ENCODE measurements around the gene HDDC3. TPM values are rescaled to one million over a fixed set of nuclear protein-coding genes. Genes with fewer than 3 reads are reported as not detected.
A peak's percentile ranks its signal among the peaks of the same experiment; 100 is the strongest.

Gene HDDC3
- total and polyA plus RNA-seq, 4 experiments from 2014 or later: 27.4 to 38.7 (median 31.4) TPM

- H3K9me3 ChIP-seq (ENCODE audit: control insufficient read depth in 1 of 2, low read length in 2 of 2): no peaks in the 10 kb centered on the region
- Mint-ChIP-seq H3K4me1 (peaks cover 9 to 22% (median 14%) of the 10 kb centered on the region in 4 donors), H3K9me3 (peaks cover 0 to 6% (median 0%) of the 10 kb centered on the region in 8 donors), H3K27me3 (no peaks in the 10 kb centered on the region), H3K27ac (no peak overlapping the region), H3K36me3 (peaks cover 31 to 49% of the 10 kb centered on the region in 2 donors), H3K4me3 (no peak overlapping the region)
- H3K27ac ChIP-seq (ENCODE audit: low read depth, low read length): no peak overlapping the region
- peaks cover 51% of the 10 kb centered on the region for H3K36me3 ChIP-seq (ENCODE audit: insufficient read depth, low read length)
- no peaks in the 10 kb centered on the region for H3K27me3 ChIP-seq (ENCODE audit: insufficient read depth, low read length)
- ChIA-PET CTCF (ENCODE audit: partially characterized antibody) (no interaction called here), POLR2A (ENCODE audit: partially characterized antibody) (interaction anchor here (2.2 kb wide), 1 partner anchor 15 kb away, joined by 9 read pairs; the partner anchor contains the start of gene RCCD1)
- peaks cover 15% of the 10 kb centered on the region for H3K4me1 ChIP-seq (ENCODE audit: insufficient read depth, low read length)
- DNase-seq: no peak
- intact Hi-C loops (cut with micrococcal nuclease): loop anchor here (10.0 kb wide), 1 partner anchor 535 kb away; no protein-coding TSS in a partner anchor
- no peak overlapping the region for H3K4me3 ChIP-seq (ENCODE audit: low read length in 2 of 2)
Measured at GRCh38 chr15:90939756-90940155, 7.4 kb upstream of the HDDC3 start.

DNA sequence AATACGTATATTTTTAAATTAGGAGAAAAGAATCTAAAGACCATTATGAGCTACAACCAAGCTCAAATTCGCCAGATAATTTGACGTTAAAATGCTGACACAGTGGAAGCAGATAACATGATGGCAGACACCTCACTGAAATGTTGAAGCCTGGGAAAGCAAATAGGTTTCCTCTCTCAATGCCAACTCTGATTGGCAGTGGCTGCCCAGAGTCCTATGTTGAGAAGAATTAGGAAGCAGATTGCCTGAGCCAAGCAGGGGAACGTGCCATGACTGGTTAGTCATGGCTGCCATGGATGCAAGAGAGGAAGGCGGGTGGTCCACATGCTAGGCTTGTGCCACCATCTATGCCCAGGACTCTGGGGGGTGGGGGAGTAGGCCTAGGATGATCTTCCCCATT, 5.9 kb upstream of the HDDC3 start:
- Mint-ChIP-seq H3K4me3 (no peak overlapping the region), H3K36me3 (peaks cover 28 to 43% of the 10 kb centered on the region in 2 donors), H3K27me3 (no peaks in the 10 kb centered on the region), H3K9me3 (peaks cover 0 to 6% (median 0%) of the 10 kb centered on the region in 8 donors), H3K27ac (peak overlapping the region in 3 of 7 donors; percentile 25 to 64 (median 34)), H3K4me1 (peaks cover 14 to 33% (median 26%) of the 10 kb centered on the region in 4 donors)
- Histone ChIP-seq H3K36me3 (ENCODE audit: insufficient read depth, low read length) (peaks cover 39% of the 10 kb centered on the region), H3K27me3 (ENCODE audit: insufficient read depth, low read length) (no peaks in the 10 kb centered on the region), H3K27ac (ENCODE audit: low read depth, low read length) (no peak overlapping the region), H3K4me1 (ENCODE audit: insufficient read depth, low read length) (peaks cover 28% of the 10 kb centered on the region), H3K9me3 (ENCODE audit: control insufficient read depth in 1 of 2, low read length in 2 of 2) (no peaks in the 10 kb centered on the region), H3K4me3 (ENCODE audit: low read length in 2 of 2) (no peak overlapping the region)
- CTCF ChIA-PET (ENCODE audit: partially characterized antibody): no interaction called here
- intact Hi-C loops (cut with micrococcal nuclease): loop anchor here (10.0 kb wide), 1 partner anchor 537 kb away; no protein-coding TSS in a partner anchor
- DNase-seq: no peak
- POLR2A ChIA-PET (ENCODE audit: partially characterized antibody): interaction anchor here (9.8 kb wide), 1 partner anchor 16 kb away, joined by 130 read pairs; the partner anchor contains the start of gene RCCD1

GRCh38 chr15:90936823-90937222, 4.5 kb upstream of the HDDC3 start:
- POLR2A ChIA-PET (ENCODE audit: partially characterized antibody): interaction anchor here (0.7 to 10.0 kb wide), 4 partner anchors 17 to 85 kb away, joined by 3 to 315 read pairs (median 70); partner anchors contain the start of genes MAN2A2, PRC1, RCCD1 and VPS33B
- Mint-ChIP-seq H3K27ac (peak overlapping the region in 5 of 7 donors; percentile 52 to 87 (median 70)), H3K36me3 (peaks cover 19 to 30% of the 10 kb centered on the region in 2 donors), H3K9me3 (peaks cover 0 to 6% (median 0%) of the 10 kb centered on the region in 8 donors), H3K4me3 (peak overlapping the region; percentile 62 to 97 (median 90)), H3K27me3 (no peaks in the 10 kb centered on the region), H3K4me1 (peaks cover 19 to 44% (median 32%) of the 10 kb centered on the region in 4 donors)
- H3K4me3 ChIP-seq (ENCODE audit: low read length in 2 of 2): no peak overlapping the region
- no peak for DNase-seq
- no peaks in the 10 kb centered on the region for H3K27me3 ChIP-seq (ENCODE audit: insufficient read depth, low read length)
- peaks cover 36% of the 10 kb centered on the region for H3K4me1 ChIP-seq (ENCODE audit: insufficient read depth, low read length)
- intact Hi-C loops (cut with micrococcal nuclease): loop anchor here (10.0 kb wide), 1 partner anchor 538 kb away; no protein-coding TSS in a partner anchor
- H3K36me3 ChIP-seq (ENCODE audit: insufficient read depth, low read length): peaks cover 25% of the 10 kb centered on the region
- CTCF ChIA-PET (ENCODE audit: partially characterized antibody): interaction anchor here (8.8 to 10.3 kb wide), 2 partner anchors 20 to 33 kb away, joined by 155 to 344 read pairs; partner anchors contain the start of genes MAN2A2 and RCCD1
- H3K9me3 ChIP-seq (ENCODE audit: control insufficient read depth in 1 of 2, low read length in 2 of 2): no peaks in the 10 kb centered on the region
- no peak overlapping the region for H3K27ac ChIP-seq (ENCODE audit: low read depth, low read length)

DNA sequence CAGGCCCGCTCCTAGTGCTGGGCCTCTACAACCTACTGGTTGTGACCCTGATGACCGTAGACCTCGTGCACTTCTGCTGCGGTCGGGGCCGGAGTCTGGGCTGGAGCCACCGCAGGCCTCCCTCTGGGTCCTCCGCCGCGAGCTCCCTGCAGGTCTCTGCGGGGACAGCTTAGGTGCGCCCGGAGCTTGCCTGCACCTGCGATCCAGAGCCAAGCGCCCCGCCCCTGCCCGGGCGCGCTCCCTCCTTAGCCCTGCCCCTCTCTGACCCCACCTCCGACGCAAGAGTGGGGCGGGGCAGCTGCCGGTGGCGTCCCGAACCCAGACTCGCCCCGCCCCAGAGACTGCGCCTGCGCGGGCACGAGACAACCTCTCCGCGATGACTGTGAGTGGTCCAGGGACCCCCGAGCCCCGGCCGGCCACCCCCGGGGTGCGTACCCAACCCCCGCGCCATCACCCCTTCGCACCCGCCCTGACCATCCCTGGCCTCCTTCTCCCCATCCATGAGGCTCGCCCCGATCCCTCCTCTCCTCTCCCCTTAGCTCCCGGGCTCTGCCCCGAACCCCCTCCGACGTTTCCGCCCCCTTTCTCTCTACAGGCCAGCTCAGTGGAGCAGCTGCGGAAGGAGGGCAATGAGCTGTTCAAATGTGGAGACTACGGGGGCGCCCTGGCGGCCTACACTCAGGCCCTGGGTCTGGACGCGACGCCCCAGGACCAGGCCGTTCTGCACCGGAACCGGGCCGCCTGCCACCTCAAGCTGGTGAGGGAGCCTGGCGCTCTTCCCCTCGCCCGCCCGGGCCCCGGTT, 2.8 kb upstream of the HDDC3 start, which contains the start of gene UNC45A:
TSS of gene UNC45A (plus strand) at position 337 of the 803 bp plus-strand sequence. CDS start at position 377, 40 bp downstream.
- Mint-ChIP-seq H3K4me3 (peak within 1 kb of the TSS; percentile 89 to 97 (median 91)), H3K27ac (peak within 1 kb of the TSS; percentile 87 to 99 (median 97)), H3K36me3 (peaks cover 8 to 23% of the 10 kb centered on the region in 2 donors), H3K27me3 (no peaks in the 10 kb centered on the region), H3K9me3 (peaks cover 0 to 6% (median 0%) of the 10 kb centered on the region in 8 donors), H3K4me1 (peaks cover 29 to 61% (median 44%) of the 10 kb centered on the region in 4 donors)
- intact Hi-C loops (cut with micrococcal nuclease): loop anchor here (1.0 to 10.0 kb wide), 8 partner anchors 20 to 922 kb away; partner anchors contain the start of genes BLM, PRC1 and VPS33B
- DNase-seq: peak; percentile 94 to 96 (median 96)
- no peaks in the 10 kb centered on the region for H3K9me3 ChIP-seq (ENCODE audit: control insufficient read depth in 1 of 2, low read length in 2 of 2)
- H3K27me3 ChIP-seq (ENCODE audit: insufficient read depth, low read length): no peaks in the 10 kb centered on the region
- ChIA-PET CTCF (ENCODE audit: partially characterized antibody) (interaction anchor here (0.6 to 10.3 kb wide), 25 partner anchors 9 to 674 kb away, joined by 3 to 344 read pairs (median 5); partner anchors contain the start of genes BLM, MAN2A2, NGRN and RCCD1), POLR2A (ENCODE audit: partially characterized antibody) (interaction anchor here (0.7 to 10.0 kb wide), 22 partner anchors 9 to 702 kb away, joined by 3 to 315 read pairs (median 6); partner anchors contain the start of genes BLM, CIB1, GDPGP1 and IQGAP1)
- peaks cover 49% of the 10 kb centered on the region for H3K4me1 ChIP-seq (ENCODE audit: insufficient read depth, low read length)
- peak within 1 kb of the TSS; percentile 72 for H3K27ac ChIP-seq (ENCODE audit: low read depth, low read length)
- H3K4me3 ChIP-seq (ENCODE audit: low read length in 2 of 2): peak within 1 kb of the TSS; percentile 53 to 91
- peaks cover 12% of the 10 kb centered on the region for H3K36me3 ChIP-seq (ENCODE audit: insufficient read depth, low read length)

DNA sequence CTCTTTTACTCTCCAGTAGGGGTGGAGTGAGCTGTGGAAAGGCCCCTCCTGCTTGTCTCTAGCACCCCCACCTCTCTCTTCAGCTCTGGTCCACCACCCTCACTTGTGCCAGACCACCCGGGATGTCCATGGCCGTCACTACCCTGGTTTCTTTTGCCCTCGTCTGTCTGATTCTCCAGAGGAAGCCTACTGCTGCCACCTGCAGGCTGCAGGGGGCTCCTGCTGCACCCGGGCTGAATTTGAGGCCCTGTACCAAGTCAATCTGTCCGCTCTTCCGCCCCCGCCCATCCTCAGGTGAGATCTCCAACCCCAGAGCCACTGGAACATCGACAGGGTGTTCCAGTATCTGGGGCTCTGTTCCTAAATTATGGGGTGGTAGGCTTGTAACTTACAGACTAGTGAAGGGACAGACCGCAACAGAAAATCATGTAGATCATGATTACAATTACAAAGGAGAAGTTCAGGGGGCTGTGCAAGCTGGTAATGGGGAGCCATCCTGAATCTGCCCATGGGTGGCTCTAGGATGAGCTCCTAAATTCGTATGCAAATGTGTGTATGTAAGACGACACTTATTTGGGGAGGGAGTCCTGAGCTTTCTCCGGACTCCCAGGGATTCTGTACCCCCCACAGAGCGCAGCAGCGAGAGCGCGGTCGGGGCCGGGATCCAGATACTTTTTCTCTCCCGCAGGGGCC, 2.1 kb upstream of the HDDC3 start:
- H3K27me3 Mint-ChIP-seq: no peaks in the 10 kb centered on the region
- peaks cover 4% of the 10 kb centered on the region for H3K36me3 ChIP-seq (ENCODE audit: insufficient read depth, low read length)
- peaks cover 32 to 69% (median 50%) of the 10 kb centered on the region in 4 donors for H3K4me1 Mint-ChIP-seq
- H3K36me3 Mint-ChIP-seq: peaks cover 3 to 21% of the 10 kb centered on the region in 2 donors
- peak overlapping the region; percentile 72 for H3K27ac ChIP-seq (ENCODE audit: low read depth, low read length)
- no peaks in the 10 kb centered on the region for H3K27me3 ChIP-seq (ENCODE audit: insufficient read depth, low read length)
- H3K4me3 ChIP-seq (ENCODE audit: low read length in 2 of 2): peak overlapping the region; percentile 53 to 91
- H3K27ac Mint-ChIP-seq: peak overlapping the region; percentile 87 to 99 (median 97)
- H3K4me3 Mint-ChIP-seq: peak overlapping the region; percentile 89 to 97 (median 91)
- DNase-seq: peak; percentile 82 to 89 (median 84)
- ChIA-PET CTCF (ENCODE audit: partially characterized antibody) (interaction anchor here (0.6 to 10.3 kb wide), 27 partner anchors 9 to 669 kb away, joined by 3 to 344 read pairs (median 5); partner anchors contain the start of genes BLM, MAN2A2, NGRN and RCCD1), POLR2A (ENCODE audit: partially characterized antibody) (interaction anchor here (0.7 to 10.0 kb wide), 16 partner anchors 8 to 701 kb away, joined by 3 to 315 read pairs (median 6); partner anchors contain the start of genes BLM, CIB1, GDPGP1 and IQGAP1)
- peaks cover 52% of the 10 kb centered on the region for H3K4me1 ChIP-seq (ENCODE audit: insufficient read depth, low read length)
- H3K9me3 ChIP-seq (ENCODE audit: control insufficient read depth in 1 of 2, low read length in 2 of 2): no peaks in the 10 kb centered on the region
- H3K9me3 Mint-ChIP-seq: peaks cover 0 to 6% (median 0%) of the 10 kb centered on the region in 8 donors
- intact Hi-C loops (cut with micrococcal nuclease): loop anchor here (1.0 to 10.0 kb wide), 6 partner anchors 32 to 923 kb away; partner anchors contain the start of genes BLM and VPS33B

- intact Hi-C loops (cut with micrococcal nuclease): loop anchor here (5.0 to 10.0 kb wide), 2 partner anchors 542 to 924 kb away; no protein-coding TSS in a partner anchor
- CTCF ChIA-PET (ENCODE audit: partially characterized antibody): interaction anchor here (0.6 to 10.3 kb wide), 22 partner anchors 11 to 699 kb away, joined by 3 to 344 read pairs (median 10); partner anchors contain the start of genes BLM, CIB1, GDPGP1 and MAN2A2
- Histone ChIP-seq H3K9me3 (ENCODE audit: control insufficient read depth in 1 of 2, low read length in 2 of 2) (no peaks in the 10 kb centered on the region), H3K4me1 (ENCODE audit: insufficient read depth, low read length) (peaks cover 58% of the 10 kb centered on the region), H3K27ac (ENCODE audit: low read depth, low read length) (peak overlapping the region; percentile 82), H3K27me3 (ENCODE audit: insufficient read depth, low read length) (no peaks in the 10 kb centered on the region), H3K4me3 (ENCODE audit: low read length in 2 of 2) (no peak overlapping the region), H3K36me3 (ENCODE audit: insufficient read depth, low read length) (no peaks in the 10 kb centered on the region)
- no peaks in the 10 kb centered on the region for H3K27me3 Mint-ChIP-seq
- H3K27ac Mint-ChIP-seq: peak overlapping the region in 5 of 7 donors; percentile 4 to 87 (median 53)
- H3K9me3 Mint-ChIP-seq: peaks cover 0 to 6% (median 0%) of the 10 kb centered on the region in 8 donors
- DNase-seq: no peak
- peaks cover 35 to 75% (median 54%) of the 10 kb centered on the region in 4 donors for H3K4me1 Mint-ChIP-seq
- peak overlapping the region; percentile 13 to 98 (median 56) for H3K4me3 Mint-ChIP-seq
- POLR2A ChIA-PET (ENCODE audit: partially characterized antibody): interaction anchor here (0.9 to 10.0 kb wide), 12 partner anchors 11 to 700 kb away, joined by 3 to 315 read pairs (median 10); partner anchors contain the start of genes BLM, CIB1, GDPGP1 and IQGAP1
- peaks cover 2 to 21% of the 10 kb centered on the region in 2 donors for H3K36me3 Mint-ChIP-seq
Measured at GRCh38 chr15:90933301-90933700, 952 bp upstream of the HDDC3 start.
